NCI-H2171 treated with DMSO at 0.1 percent for 48 hours (cell line): ENCODE measurements around the gene CENPB.
A peak's percentile ranks its signal among the peaks of the same experiment; 100 is the strongest.

Experiments
- DNase-seq: peaks from one replicate; lab custom pipeline; 2025; lab: John Stamatoyannopoulos, UW

CENPB gene

DNA sequence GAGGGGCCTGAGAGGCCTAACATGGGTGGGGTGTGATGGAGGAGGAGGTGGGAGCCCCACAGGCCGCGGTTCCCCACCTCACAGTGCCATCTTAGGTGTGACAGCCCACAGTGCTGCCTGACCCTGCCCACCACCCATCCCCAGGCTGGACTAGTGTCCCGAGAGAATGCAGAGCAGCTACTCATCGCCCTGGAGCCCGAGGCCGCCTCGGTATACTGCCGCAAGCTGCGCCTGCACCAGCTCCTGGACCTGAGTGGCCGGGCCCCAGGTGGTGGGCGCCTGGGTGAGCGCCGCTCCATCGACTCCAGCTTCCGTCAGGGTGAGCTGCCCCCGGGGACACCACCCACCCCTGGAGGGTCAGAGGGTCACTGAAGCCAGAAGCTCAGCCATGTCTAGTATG lies 38.5 kb downstream of the CENPB start:
- DNase-seq, result no peak

- DNase-seq, result no peak
Observed at GRCh38 chr20:3747471-3747870, 39.1 kb downstream of the CENPB start.

GRCh38 chr20:3745686-3746173 lies 40.8 kb downstream of the CENPB start:
- no peak for DNase-seq

- DNase-seq, result peak; percentile 41
Observed at GRCh38 chr20:3744806-3745685, 41.5 kb downstream of the CENPB start.

- DNase-seq, result no peak
Observed at GRCh38 chr20:3744037-3744436, 42.5 kb downstream of the CENPB start.

GRCh38 chr20:3743251-3743650 lies 43.3 kb downstream of the CENPB start:
- DNase-seq, result no peak

DNA sequence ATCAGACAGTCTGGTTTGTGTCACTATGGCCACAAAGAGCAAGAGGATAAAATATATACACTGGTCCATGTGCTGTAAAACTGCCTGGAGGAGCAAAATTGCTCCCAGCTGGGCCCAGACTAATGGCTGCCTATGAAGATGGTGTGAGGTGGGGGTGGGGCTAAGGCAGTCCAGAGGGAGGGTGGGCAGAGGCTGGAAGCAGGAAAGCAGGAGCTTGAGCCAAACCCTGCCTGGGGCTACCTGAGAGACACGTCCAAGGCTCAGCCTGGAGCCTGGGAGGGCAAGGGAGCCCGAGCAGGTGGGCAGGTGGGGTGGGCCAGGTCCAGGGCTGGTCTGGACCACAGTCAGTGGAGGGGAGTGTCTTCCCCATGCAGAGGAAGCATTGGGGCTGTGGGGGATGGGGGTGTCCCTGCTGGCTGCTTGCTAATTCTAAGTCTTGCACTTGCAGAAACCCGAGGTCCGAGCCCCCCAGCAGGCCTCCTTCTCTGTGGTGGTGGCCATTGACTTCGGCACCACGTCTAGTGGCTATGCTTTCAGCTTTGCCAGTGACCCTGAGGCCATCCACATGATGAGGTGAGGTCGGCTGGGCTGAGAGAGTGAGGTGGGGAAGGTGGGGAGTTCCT lies 44.6 kb downstream of the CENPB start:
- no peak for DNase-seq

DNA sequence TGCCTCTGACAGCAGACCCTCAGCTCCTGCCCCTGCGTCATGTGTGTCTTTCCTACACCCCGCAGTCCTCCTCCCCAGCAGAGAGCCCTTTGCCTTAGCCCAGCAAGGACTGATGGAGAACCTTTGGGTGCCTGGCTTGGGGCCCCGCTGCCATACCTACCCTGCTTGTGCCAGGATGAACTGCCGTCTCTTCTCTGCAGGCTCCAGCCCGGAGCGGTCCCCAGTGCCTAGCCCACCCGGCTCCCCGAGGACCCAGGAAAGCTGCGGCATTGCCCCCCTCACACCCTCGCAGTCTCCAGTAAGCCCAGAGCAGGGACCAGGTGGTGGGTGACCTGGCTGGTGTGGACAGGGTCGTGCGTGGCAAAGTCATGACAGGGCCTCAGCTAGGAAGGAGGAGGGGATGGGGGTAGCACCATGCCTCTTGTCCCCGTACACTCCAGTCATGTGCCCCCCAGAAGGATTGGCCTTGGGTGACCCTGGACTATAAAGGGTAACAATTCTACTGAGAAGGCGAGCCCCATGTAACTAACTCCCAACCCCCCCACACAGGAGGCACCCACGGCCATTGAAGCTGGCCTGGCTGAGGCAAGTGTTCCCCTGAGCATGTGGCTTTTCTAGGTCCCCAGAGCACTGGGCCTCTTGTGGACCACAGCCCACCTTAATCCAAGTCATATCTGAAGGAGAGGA lies 45.8 kb downstream of the CENPB start:
- DNase-seq, result no peak

GRCh38 chr20:3739926-3740451 lies 46.6 kb downstream of the CENPB start:
- no peak for DNase-seq

- no peak for DNase-seq
Observed at GRCh38 chr20:3739054-3739925, 47.2 kb downstream of the CENPB start.

DNA sequence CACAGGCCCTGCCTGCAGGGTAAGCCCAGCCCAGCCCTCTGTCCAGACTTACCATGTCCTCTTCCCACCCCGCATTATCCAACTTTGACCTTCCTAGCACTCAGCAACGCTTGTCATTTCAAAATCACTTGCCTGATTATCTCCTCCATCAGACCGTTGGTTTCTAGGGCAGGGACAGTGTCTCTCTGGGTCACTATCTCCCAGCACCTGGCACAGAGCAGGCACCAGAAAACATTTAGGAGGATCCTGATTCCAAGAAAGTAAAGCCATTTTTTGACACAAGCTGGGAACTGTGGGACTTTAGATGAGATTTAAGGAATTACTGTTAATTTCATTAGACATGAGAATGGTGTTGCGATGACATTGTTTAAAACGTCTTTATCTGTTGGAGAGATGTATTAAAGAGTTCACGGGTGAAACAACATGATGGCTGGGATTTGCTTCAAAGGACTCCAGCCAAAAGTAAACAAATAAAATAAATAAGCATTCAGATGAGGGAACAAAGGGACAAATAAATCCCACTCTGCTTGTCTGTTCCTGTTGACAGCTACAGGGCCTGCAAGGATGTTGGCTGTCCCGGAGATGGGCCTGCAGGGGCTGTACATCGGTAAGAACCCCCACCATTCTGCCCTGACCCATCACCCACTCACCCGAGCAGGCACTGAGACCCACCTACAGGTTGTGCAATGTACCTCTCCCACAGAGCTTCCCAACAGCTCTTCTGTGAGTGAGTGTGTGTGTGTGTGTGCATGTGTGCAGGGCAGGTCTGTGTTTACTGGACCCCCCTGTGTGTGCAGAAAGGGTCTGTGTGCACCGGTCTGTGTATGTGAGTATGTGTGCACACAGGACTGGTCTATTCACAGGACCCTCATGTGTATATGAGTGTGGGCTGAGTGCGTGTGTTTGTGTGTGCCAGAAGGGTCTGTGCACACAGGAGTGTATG lies 48.2 kb downstream of the CENPB start:
- DNase-seq, result no peak

DNA sequence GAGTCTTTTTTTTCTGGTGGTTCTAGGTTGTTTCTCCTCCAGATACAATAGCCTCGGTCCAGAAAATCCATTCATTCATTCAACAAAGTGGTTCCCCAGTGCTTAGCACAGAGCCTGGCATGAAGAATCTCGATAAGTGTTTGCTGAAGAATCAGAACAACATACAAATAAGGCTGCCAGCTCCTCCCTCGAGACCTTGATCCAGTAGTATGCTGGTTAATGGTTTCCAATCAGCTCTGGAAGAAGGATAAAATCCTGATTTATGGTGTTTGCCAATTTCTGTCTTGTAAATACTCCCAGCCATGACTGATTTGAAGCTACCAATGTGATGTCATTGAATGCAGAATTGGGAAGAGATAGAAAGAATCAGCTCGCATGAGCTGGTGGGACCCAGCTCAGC lies 50.8 kb downstream of the CENPB start:
- DNase-seq, result no peak

- no peak for DNase-seq
Observed at GRCh38 chr20:3734111-3734843, 52.3 kb downstream of the CENPB start.
